GM12878 (cell line): ENCODE results near the gene EFCAB7. TPM values are rescaled to one million over a fixed set of nuclear protein-coding genes. Genes with fewer than 3 reads are reported as not detected.

Source experiments
- ATAC-seq: fragments of 200-7000 bp; cut with Tn5 transposase; 3 replicates; pipeline ENCODE4 v1.9.1; 2020; ENCODE audit warnings: mild to moderate bottlenecking, moderate library complexity
- BruUV-seq: library from RNA; stranded (reverse); fragments of 400-500 nt; replicated peaks from 2 replicates; lab custom pipeline; 2021; lab: Mats Ljungman, UMichigan
- CTCF ChIA-PET: fragments of 300-600 bp; sonication (Branson Sonifier 250); formaldehyde crosslinking; extraction: SDS; loops from one replicate; lab custom pipeline; 2021; ENCODE audit warnings: inconsistent platforms; lab: Yijun Ruan, JAX
- POLR2A ChIA-PET: fragments of 350-600 bp; formaldehyde crosslinking; extraction: SDS; loops from one replicate; lab custom pipeline; 2021; ENCODE audit warnings: inconsistent platforms; lab: Charles Lee
- RAD21 ChIA-PET: fragments of 300-600 bp; sonication (Branson Sonifier 250); formaldehyde crosslinking; loops from one replicate; lab custom pipeline; 2023; ENCODE audit warnings: antibody characterized with exemption; ENCODE audit not compliant: unreplicated experiment; lab: Charles Lee
- SMC1A ChIA-PET: fragments of 300-600 bp; sonication (Branson Sonifier 250); formaldehyde crosslinking; loops from one replicate; lab custom pipeline; 2023; ENCODE audit not compliant: unreplicated experiment, uncharacterized antibody; lab: Charles Lee
- DNase-seq: peaks from one replicate; pipeline ENCODE4 v3.0.0-alpha.2; 2011; ENCODE audit warnings: low read depth, low spot score
- FAIRE-seq: peaks from 3 replicates; lab custom pipeline; 2011; peaks lifted over from hg19 to GRCh38; lab: Jason Lieb, UNC
- H2AFZ ChIP-seq: 2 replicates; pipeline ENCODE4 v1.6.0; 2011; ENCODE audit warnings: low read depth, low read length, control low read depth; ENCODE audit not compliant: control insufficient read depth
- H3K27ac ChIP-seq: 2 replicates; pipeline ENCODE4 v1.5.1; 2011; ENCODE audit warnings: control low read depth; ENCODE audit not compliant: control insufficient read depth, insufficient read depth
- H3K27me3 ChIP-seq, 2 experiments: replicated peaks in 1 of 2; 2 replicates each; pipeline versions ENCODE4 v1.6.0 to v1.6.1; 2011; ENCODE audit warnings: low read length in 1 of 2; ENCODE audit not compliant: control insufficient read depth in 2 of 2, insufficient read depth in 2 of 2
- H3K36me3 ChIP-seq, 2 experiments: 2 replicates each; pipeline ENCODE4 v1.5.1; 2011; ENCODE audit warnings: low read length in 1 of 2; ENCODE audit not compliant: control insufficient read depth in 2 of 2, insufficient read depth in 2 of 2
- H3K4me1 ChIP-seq: 2 replicates; pipeline ENCODE4 v1.6.1; 2011; ENCODE audit warnings: mild to moderate bottlenecking, low read length, moderate library complexity, mixed read lengths; ENCODE audit not compliant: control insufficient read depth, insufficient read depth
- H3K4me2 ChIP-seq: 2 replicates; pipeline ENCODE4 v1.6.0; 2011; ENCODE audit warnings: control low read depth; ENCODE audit not compliant: control insufficient read depth, insufficient read depth
- H3K4me3 ChIP-seq: fragments of 200-600 bp; sonication (generic); 2 replicates; pipeline ENCODE4 v1.5.1; 2016
- H3K79me2 ChIP-seq: 2 replicates; pipeline ENCODE4 v1.6.0; 2011; ENCODE audit warnings: low read length; ENCODE audit not compliant: control insufficient read depth, insufficient read depth
- H3K9ac ChIP-seq: 2 replicates; pipeline ENCODE4 v1.8.0; 2011; ENCODE audit warnings: low read length, control low read depth, mixed read lengths; ENCODE audit not compliant: control insufficient read depth, insufficient read depth
- H3K9me3 ChIP-seq: replicated peaks from 3 replicates; pipeline ENCODE4 v1.5.1; 2011; ENCODE audit warnings: mild to moderate bottlenecking, low read length; ENCODE audit not compliant: control insufficient read depth, insufficient read depth
- H4K20me1 ChIP-seq: 2 replicates; pipeline ENCODE4 v1.6.0; 2011; ENCODE audit not compliant: control insufficient read depth, insufficient read depth
- CBX3 ChIP-seq: fragments of 200-600 bp; sonication (generic); IDR thresholded peaks from 2 replicates; pipeline ENCODE4 v1.6.1; 2016; ENCODE audit warnings: low read depth, borderline replicate concordance
- IKZF1 ChIP-seq: fragments of 450-650 bp; conservative IDR thresholded peaks from 2 replicates; pipeline ENCODE4 v1.6.1; 2017; ENCODE audit warnings: antibody characterized with exemption, mild to moderate bottlenecking
- JUND ChIP-seq: IDR thresholded peaks from 2 replicates; pipeline ENCODE4 v1.6.1; 2012; ENCODE audit warnings: low read depth, mild to moderate bottlenecking, low read length, improper control_type of control experiment, moderate library complexity
- MTA2 ChIP-seq: fragments of 450-650 bp; IDR thresholded peaks from 2 replicates; pipeline ENCODE4 v1.6.1; 2016; ENCODE audit warnings: low read depth, mild to moderate bottlenecking, moderate library complexity
- POLR2AphosphoS2 ChIP-seq: IDR thresholded peaks from 2 replicates; pipeline ENCODE4 v1.6.1; 2011; ENCODE audit warnings: low read depth, mild to moderate bottlenecking, low read length, improper control_type of control experiment, moderate library complexity
- RCOR1 ChIP-seq: conservative IDR thresholded peaks from 2 replicates; pipeline ENCODE4 v1.6.1; 2012; ENCODE audit warnings: low read depth, low read length, improper control_type of control experiment
- ZNF217 ChIP-seq: fragments of 450-650 bp; IDR thresholded peaks from 2 replicates; pipeline ENCODE4 v1.6.1; 2017; ENCODE audit warnings: antibody characterized with exemption, mild to moderate bottlenecking
- ZNF687 ChIP-seq: fragments of 450-650 bp; IDR thresholded peaks from 2 replicates; pipeline ENCODE4 v1.6.1; 2017; ENCODE audit warnings: mild to moderate bottlenecking, moderate library complexity
- WGBS: methylation state at CpG from one replicate; pipeline ENCODE4 v1.1.6; 2016; ENCODE audit warnings: low lambda C conversion rate; ENCODE audit not compliant: insufficient replicate concordance, insufficient coverage; ENCODE audit errors: missing lambda C conversion rate; 5-methylcytosine and 5-hydroxymethylcytosine counted together
- in situ Hi-C: fragments of 300-500 bp; cut with MboI; formaldehyde crosslinking; loops from 9 replicates; pipeline ENCODE4 v1.14.3; 2018; ENCODE audit warnings: mixed read lengths
- intact Hi-C: fragments of 100-400 bp; cut with micrococcal nuclease; formaldehyde crosslinking; loops from one replicate; pipeline ENCODE4 v1.14.2; 2022; ENCODE audit not compliant: unreplicated experiment
- polyA plus RNA-seq, 11 experiments: library from polyadenylated mRNA; depleted of rRNA in 4 of 11; unstranded in 6 of 11; stranded (reverse) in 5 of 11; fragments of >200 nt; fragmentation: Nextera tagmentation in 4 of 11; fragmentation: Illumina TruSeq in 1 of 11; extraction: Ambion mirVana in 4 of 11; extraction: Trizol in 1 of 11; gene quantifications; 1 replicate in 1 of 11; 2 replicates in 10 of 11; pipeline versions ENCODE4 v1.2.1 to v1.2.3, GENCODE V29; 2011 to 2016; ENCODE audit warnings: inconsistent platforms in 2 of 11, missing spikeins in 2 of 11, low read depth in 1 of 11
- total RNA-seq, 4 experiments: library from RNA; depleted of rRNA in 3 of 4; stranded (reverse); fragments of >200 nt in 3 of 4; fragmentation: Illumina TruSeq in 1 of 4; extraction: Trizol in 1 of 4; gene quantifications; 2 replicates each; pipeline versions ENCODE4 v1.2.1 to v1.2.3, GENCODE V29; 2013 to 2021
- TF ChIP-seq, protein P1 (sequence below): IDR thresholded peaks from 2 replicates; pipeline ENCODE4 v1.6.1; 2012; ENCODE audit warnings: low read depth, low read length, improper control_type of control experiment

EFCAB7 gene
- total and polyA plus RNA-seq, 10 of the 15 experiments (the other 5 are each of a cell fraction or from before 2014, with no cell fraction given) = 4.4 to 9.8 (median 5.7) TPM

GRCh38 chr1:63599799-63600198 lies 76.5 kb downstream of the EFCAB7 start (continued):
- TF ChIP-seq, protein P1, sequence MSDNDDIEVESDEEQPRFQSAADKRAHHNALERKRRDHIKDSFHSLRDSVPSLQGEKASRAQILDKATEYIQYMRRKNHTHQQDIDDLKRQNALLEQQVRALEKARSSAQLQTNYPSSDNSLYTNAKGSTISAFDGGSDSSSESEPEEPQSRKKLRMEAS = no peak
- TF ChIP-seq IKZF1 (no peak), POLR2AphosphoS2 (no peak), RCOR1 (no peak)

DNA sequence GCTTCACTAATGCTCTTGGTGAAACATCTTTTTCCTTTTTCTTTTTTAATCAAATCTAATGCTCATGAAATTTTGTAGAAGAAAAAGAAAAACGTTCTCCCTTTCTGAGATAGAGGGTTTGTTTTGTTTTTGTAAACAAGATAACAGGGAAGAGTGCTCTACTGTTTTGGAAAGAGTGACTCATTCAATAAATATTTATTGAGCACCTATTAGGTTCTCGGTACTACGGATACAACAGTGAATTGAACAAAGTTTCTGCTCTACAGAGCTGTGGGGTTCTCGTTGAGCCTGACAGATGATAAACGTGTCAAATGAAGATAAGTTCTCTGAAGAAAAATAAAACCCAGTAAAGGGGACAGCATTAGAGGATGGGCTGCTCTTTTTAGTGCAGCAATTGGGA lies 76.9 kb downstream of the EFCAB7 start:
- WGBS = 82% methylated on average over 5 of the region's 5 CpGs
- peaks cover 13% of the 10 kb centered on the region for H3K79me2 ChIP-seq
- CTCF ChIA-PET = interaction anchor here (0.5 kb wide), 1 partner anchor 1515 kb away, joined by 4 read pairs; no protein-coding TSS in a partner anchor
- SMC1A ChIA-PET = no interaction called here
- RAD21 ChIA-PET = no interaction called here
- H2AFZ ChIP-seq = no peak overlapping the region
- DNase-seq (no peak), ATAC-seq (no peak), FAIRE-seq (no peak)
- H3K9ac ChIP-seq = no peak overlapping the region
- intact Hi-C loops = no loop called here
- H3K9me3 ChIP-seq = no peaks in the 10 kb centered on the region
- no peaks in the 10 kb centered on the region for H3K27me3 ChIP-seq
- no peak for TF ChIP-seq ZNF687
- no peak for TF ChIP-seq JUND
- TF ChIP-seq MTA2 = no peak
- no peak for TF ChIP-seq ZNF217
- TF ChIP-seq CBX3 = no peak
- no peaks in the 10 kb centered on the region; the same call in 1 of the 2 replicates for H4K20me1 ChIP-seq
- peaks cover 0 to 5% of the 10 kb centered on the region in 2 experiments; a peak in 1 of 4 replicates for H3K36me3 ChIP-seq
- in situ Hi-C loops = no loop called here
- no peak overlapping the region for H3K4me2 ChIP-seq
- H3K4me3 ChIP-seq = no peak overlapping the region
- no peaks in the 10 kb centered on the region for H3K4me1 ChIP-seq
- POLR2A ChIA-PET = no interaction called here
- no TSS peak for BruUV-seq
- no peak overlapping the region for H3K27ac ChIP-seq
